ENCODE results near the gene CHST12. TPM values are rescaled to one million over a fixed set of nuclear protein-coding genes. Genes with fewer than 3 reads are reported as not detected.
"Not testable (repeated sequence)": the region's sequence is repeated elsewhere in the genome, so short reads cannot be mapped to it uniquely, and the experiment has no call there.

CHST12 gene
- total RNA-seq, 6 donors from 2014 or later = 10.2 to 35.9 (median 27.8) TPM

- Histone ChIP-seq H3K4me1 (peaks cover 0 to 15% (median 3%) of the 10 kb centered on the region in 4 donors), H3K27me3 (no peaks in the 10 kb centered on the region), H3K9me3 (no peaks in the 10 kb centered on the region), H3K4me3 (no peak overlapping the region), H3K27ac (no peak overlapping the region), H3K36me3 (peaks cover 10 to 34% (median 25%) of the 10 kb centered on the region in 4 donors)
- TF ChIP-seq POLR2AphosphoS5 (IDR thresholded peaks at IDR 0.05) = no peak
- TF ChIP-seq POLR2A (IDR thresholded peaks at IDR 0.05) = no peak
- TF ChIP-seq CTCF (IDR thresholded peaks at IDR 0.05) = no peak
- TF ChIP-seq EP300 (IDR thresholded peaks at IDR 0.05) = no peak
- DNase-seq (no peak), ATAC-seq (ENCODE audit: low FRiP score in 2 of 2) (no peak)
- 86 to 88% methylated on average over 7 to 19 of the region's 19 CpGs for WGBS, 2 donors
These were observed 18.8 kb upstream of the CHST12 start for GRCh38 chr7:2384354-2385243.

GRCh38 chr7:2386122-2386521, 17.3 kb upstream of the CHST12 start:
- not testable (repeated sequence) for ATAC-seq (ENCODE audit: low FRiP score in 2 of 2)

GRCh38 chr7:2386964-2387669, 16.3 kb upstream of the CHST12 start:
- 82 to 87% methylated on average over 13 to 17 of the region's 17 CpGs for WGBS, 2 donors

More at GRCh38 chr7:2386122-2386521, 17.3 kb upstream of the CHST12 start:
- H3K27me3 ChIP-seq, H3K27ac ChIP-seq, H3K9me3 ChIP-seq, H3K4me3 ChIP-seq, DNase-seq: not testable (repeated sequence)
- peaks cover 0 to 19% (median 10%) of the 10 kb centered on the region in 4 donors for H3K36me3 ChIP-seq
- 89 to 90% methylated on average over 8 to 9 of the region's 9 CpGs for WGBS, 2 donors
- peaks cover 7 to 22% (median 11%) of the 10 kb centered on the region in 4 donors for H3K4me1 ChIP-seq

GRCh38 chr7:2387897-2388636, 15.3 kb upstream of the CHST12 start:
- DNase-seq (peak in 1 of 2 donors; percentile 76), ATAC-seq (ENCODE audit: low FRiP score in 2 of 2) (peak in 1 of 2 donors; percentile 66)
- 74 to 87% methylated on average over 15 to 16 of the region's 31 CpGs for WGBS, 2 donors
- peaks cover 7 to 22% (median 11%) of the 10 kb centered on the region in 4 donors for H3K4me1 ChIP-seq
- no peak for TF ChIP-seq EP300 (IDR thresholded peaks at IDR 0.05)
- peak; percentile 38 to 56 for TF ChIP-seq POLR2AphosphoS5 (IDR thresholded peaks at IDR 0.05)
- no peak for TF ChIP-seq CTCF (IDR thresholded peaks at IDR 0.05)
- no peaks in the 10 kb centered on the region for H3K9me3 ChIP-seq
- H3K4me3 ChIP-seq = no peak overlapping the region
- H3K27me3 ChIP-seq = no peaks in the 10 kb centered on the region
- H3K36me3 ChIP-seq = peaks cover 0 to 2% (median 0%) of the 10 kb centered on the region in 4 donors
- peak overlapping the region in 2 of 4 donors; percentile 57 to 71 for H3K27ac ChIP-seq

More at GRCh38 chr7:2386964-2387669, 16.3 kb upstream of the CHST12 start:
- DNase-seq (no peak), ATAC-seq (ENCODE audit: low FRiP score in 2 of 2) (no peak)
- H3K27ac ChIP-seq = no peak overlapping the region
- H3K4me1 ChIP-seq = peaks cover 7 to 22% (median 11%) of the 10 kb centered on the region in 4 donors
- peaks cover 0 to 9% (median 2%) of the 10 kb centered on the region in 4 donors for H3K36me3 ChIP-seq
- no peak overlapping the region for H3K4me3 ChIP-seq
- no peaks in the 10 kb centered on the region for H3K27me3 ChIP-seq
- no peak for TF ChIP-seq POLR2AphosphoS5 (IDR thresholded peaks at IDR 0.05)
- no peak for TF ChIP-seq CTCF (IDR thresholded peaks at IDR 0.05)
- no peak for TF ChIP-seq POLR2A (IDR thresholded peaks at IDR 0.05)
- TF ChIP-seq EP300 (IDR thresholded peaks at IDR 0.05) = no peak
- no peaks in the 10 kb centered on the region for H3K9me3 ChIP-seq

GRCh38 chr7:2388637-2388954, 14.8 kb upstream of the CHST12 start:
- TF ChIP-seq POLR2AphosphoS5 (IDR thresholded peaks at IDR 0.05) (no peak), CTCF (IDR thresholded peaks at IDR 0.05) (no peak), POLR2A (IDR thresholded peaks at IDR 0.05) (no peak), EP300 (IDR thresholded peaks at IDR 0.05) (no peak)
- Histone ChIP-seq H3K36me3 (no peaks in the 10 kb centered on the region), H3K27me3 (no peaks in the 10 kb centered on the region), H3K4me1 (peaks cover 9 to 22% (median 13%) of the 10 kb centered on the region in 4 donors), H3K27ac (peak overlapping the region in 1 of 4 donors; percentile 34), H3K9me3 (no peaks in the 10 kb centered on the region), H3K4me3 (no peak overlapping the region)
- WGBS, 2 donors = 100% methylated on average over 5 of the region's 5 CpGs; no CpG with 5 or more reads in 1 of the 2 donors
- no peak for ATAC-seq (ENCODE audit: low FRiP score in 2 of 2)
- no peak for DNase-seq

- H3K27ac ChIP-seq, H3K4me3 ChIP-seq, H3K36me3 ChIP-seq, H3K9me3 ChIP-seq, DNase-seq, H3K27me3 ChIP-seq: not testable (repeated sequence)
- peaks cover 13 to 22% (median 16%) of the 10 kb centered on the region in 4 donors for H3K4me1 ChIP-seq
- WGBS, 2 donors = 29 to 30% methylated on average over 4 to 16 of the region's 16 CpGs
- peak; percentile 66 to 68 for ATAC-seq (ENCODE audit: low FRiP score in 2 of 2)
These were observed 13.2 kb upstream of the CHST12 start for GRCh38 chr7:2390020-2390816.
